WTC11 (cell line): ENCODE results near the gene TACO1. TPM values are rescaled to one million over a fixed set of nuclear protein-coding genes. Genes with fewer than 3 reads are reported as not detected.

ENCODE experiments used
- ATAC-seq: fragments of 200-7000 bp; cut with Tn5 transposase; 2 replicates; pipeline ENCODE4 v1.10.0; 2021; ENCODE audit warnings: mild to moderate bottlenecking, moderate library complexity
- CTCF ChIA-PET: fragments of 300-600 bp; sonication (Branson Sonifier 250); formaldehyde crosslinking; loops from one replicate; lab custom pipeline; 2021; ENCODE audit warnings: antibody characterized with exemption; lab: Charles Lee
- POLR2A ChIA-PET: fragments of 350-600 bp; sonication (Branson Sonifier 250); formaldehyde crosslinking; loops from one replicate; lab custom pipeline; 2021; ENCODE audit warnings: antibody characterized with exemption; lab: Charles Lee
- DNase-seq: peaks from one replicate; pipeline ENCODE4 v3.0.0; 2021; ENCODE audit warnings: low spot score
- H3K27ac Mint-ChIP-seq: 2 replicates; pipeline ENCODE4 v1.8.0; 2021; ENCODE audit warnings: mixed read lengths
- H3K27me3 Mint-ChIP-seq: 2 replicates; pipeline ENCODE4 v1.8.0; 2021; ENCODE audit warnings: low read depth, mild to moderate bottlenecking, moderate library complexity, mixed read lengths
- H3K36me3 Mint-ChIP-seq: 2 replicates; pipeline ENCODE4 v1.8.0; 2021; ENCODE audit warnings: mixed read lengths
- H3K4me1 Mint-ChIP-seq: 2 replicates; pipeline ENCODE4 v1.8.0; 2022; ENCODE audit warnings: mixed read lengths
- H3K4me3 Mint-ChIP-seq: 2 replicates; pipeline ENCODE4 v1.8.0; 2021; ENCODE audit warnings: mild to moderate bottlenecking, moderate library complexity, mixed read lengths
- H3K9me3 Mint-ChIP-seq: 2 replicates; pipeline ENCODE4 v1.8.0; 2021; ENCODE audit warnings: mixed read lengths
- CREB1 ChIP-seq: sonication (generic); formaldehyde crosslinking; IDR thresholded peaks from 2 replicates; pipeline ENCODE4 v1.8.0; 2023; ENCODE audit warnings: mild to moderate bottlenecking, missing genetic modification reagents
- HMGXB4 ChIP-seq: sonication (generic); formaldehyde crosslinking; IDR thresholded peaks from 2 replicates; pipeline ENCODE4 v1.8.1; 2023; ENCODE audit warnings: mild to moderate bottlenecking, moderate library complexity, missing genetic modification reagents
- MLX ChIP-seq: sonication (generic); formaldehyde crosslinking; IDR thresholded peaks from 2 replicates; pipeline ENCODE4 v1.8.1; 2023; ENCODE audit warnings: mild to moderate bottlenecking, missing genetic modification reagents, moderate library complexity
- NFE2L1 ChIP-seq: sonication (generic); formaldehyde crosslinking; IDR thresholded peaks from 2 replicates; pipeline ENCODE4 v1.8.1; 2023; ENCODE audit warnings: missing genetic modification reagents
- NR1H2 ChIP-seq: sonication (generic); formaldehyde crosslinking; IDR thresholded peaks from 2 replicates; pipeline ENCODE4 v1.9.0; 2021; ENCODE audit warnings: mild to moderate bottlenecking, moderate library complexity, missing genetic modification reagents
- NR2C2 ChIP-seq: sonication (generic); formaldehyde crosslinking; IDR thresholded peaks from 2 replicates; pipeline ENCODE4 v1.8.0; 2022; ENCODE audit warnings: mild to moderate bottlenecking, missing genetic modification reagents
- RORB ChIP-seq: fragments of 250-450 bp; sonication (Bioruptor Pico); IDR thresholded peaks from 2 replicates; pipeline ENCODE4 v1.9.0; 2021; ENCODE audit warnings: mild to moderate bottlenecking
- ZNF138 ChIP-seq: sonication (generic); formaldehyde crosslinking; conservative IDR thresholded peaks from 2 replicates; pipeline ENCODE4 v1.8.1; 2022; ENCODE audit warnings: mild to moderate bottlenecking, moderate library complexity, missing genetic modification reagents
- ZNF263 ChIP-seq: sonication (generic); formaldehyde crosslinking; IDR thresholded peaks from 2 replicates; pipeline ENCODE4 v1.8.1; 2022; ENCODE audit warnings: low read depth, mild to moderate bottlenecking, moderate library complexity, missing genetic modification reagents
- ZNF281 ChIP-seq: sonication (generic); formaldehyde crosslinking; IDR thresholded peaks from 2 replicates; pipeline ENCODE4 v1.8.0; 2023; ENCODE audit warnings: mild to moderate bottlenecking, missing genetic modification reagents
- ZNF425 ChIP-seq: fragments of 250-450 bp; sonication (Bioruptor Pico); conservative IDR thresholded peaks from 2 replicates; pipeline ENCODE4 v1.9.0; 2021; ENCODE audit warnings: mild to moderate bottlenecking
- ZNF512 ChIP-seq: sonication (generic); formaldehyde crosslinking; IDR thresholded peaks from 2 replicates; pipeline ENCODE4 v1.8.1; 2022; ENCODE audit warnings: missing genetic modification reagents, borderline replicate concordance
- ZNF671 ChIP-seq: fragments of 250-450 bp; sonication (Bioruptor Pico); IDR thresholded peaks from 2 replicates; pipeline ENCODE4 v1.8.0; 2021; ENCODE audit warnings: mild to moderate bottlenecking
- total RNA-seq: library from RNA; stranded (reverse); gene quantifications from 3 replicates; pipeline ENCODE4 v1.2.3, GENCODE V29; 2021
- TF ChIP-seq, protein P1 (sequence below): sonication (generic); formaldehyde crosslinking; conservative IDR thresholded peaks from 2 replicates; pipeline ENCODE4 v1.8.1; 2022; ENCODE audit warnings: mild to moderate bottlenecking, missing genetic modification reagents
- TF ChIP-seq, protein P2 (sequence below): sonication (generic); formaldehyde crosslinking; IDR thresholded peaks from 2 replicates; pipeline ENCODE4 v1.8.1; 2023; ENCODE audit warnings: mild to moderate bottlenecking, missing genetic modification reagents, borderline replicate concordance

TACO1 gene
- total RNA-seq, 1 experiment from 2014 or later, result 26.9 TPM

DNA sequence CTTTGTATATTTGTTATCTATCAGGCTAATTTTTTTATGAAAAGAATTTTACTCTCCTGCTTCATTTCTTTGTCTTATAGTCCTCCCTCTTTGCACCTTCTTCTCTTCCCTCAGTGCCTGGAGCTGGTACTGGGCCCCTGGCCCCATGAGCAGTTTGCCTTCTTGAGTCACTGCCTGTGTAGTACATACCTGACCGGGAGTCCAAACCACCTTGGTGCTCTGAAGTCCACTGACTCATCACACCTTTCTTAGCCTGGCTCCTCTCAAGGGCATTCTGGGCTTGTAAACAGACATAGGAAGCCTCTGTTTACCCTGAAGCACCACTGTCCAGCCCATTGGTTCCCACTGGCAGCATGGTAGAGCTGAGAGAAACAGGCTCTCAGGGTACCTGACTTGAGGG lies 11.0 kb upstream of the TACO1 start (continued):
- TF ChIP-seq MLX (no peak), NFE2L1 (CRISPR knock-in tag) (no peak)
- TF ChIP-seq, protein P1, sequence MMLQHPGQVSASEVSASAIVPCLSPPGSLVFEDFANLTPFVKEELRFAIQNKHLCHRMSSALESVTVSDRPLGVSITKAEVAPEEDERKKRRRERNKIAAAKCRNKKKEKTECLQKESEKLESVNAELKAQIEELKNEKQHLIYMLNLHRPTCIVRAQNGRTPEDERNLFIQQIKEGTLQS, result no peak

DNA sequence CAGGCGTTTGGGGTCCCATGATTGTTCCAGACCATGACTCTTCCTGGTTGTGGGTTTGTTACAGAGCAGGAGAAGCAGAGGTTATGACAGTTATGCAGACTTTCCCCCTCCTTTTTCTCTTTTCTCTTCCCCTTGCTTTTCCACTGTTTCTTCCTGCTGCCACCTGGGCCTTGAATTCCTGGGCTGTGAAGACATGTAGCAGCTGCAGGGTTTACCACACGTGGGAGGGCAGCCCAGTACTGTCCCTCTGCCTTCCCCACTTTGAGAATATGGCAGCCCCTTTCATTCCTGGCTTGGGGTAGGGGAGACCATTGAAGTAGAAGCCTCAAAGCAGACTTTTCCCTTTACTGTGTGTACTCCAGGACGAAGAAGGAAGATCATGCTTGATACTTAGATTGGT lies 7.9 kb upstream of the TACO1 start:
- no peak for ATAC-seq
- Mint-ChIP-seq H3K4me3 (no peak overlapping the region), H3K27me3 (no peaks in the 10 kb centered on the region), H3K27ac (no peak overlapping the region), H3K9me3 (no peaks in the 10 kb centered on the region), H3K36me3 (peaks cover 38% of the 10 kb centered on the region), H3K4me1 (no peaks in the 10 kb centered on the region)
- no peak for TF ChIP-seq ZNF281 (CRISPR knock-in tag)
- TF ChIP-seq NR1H2 (CRISPR knock-in tag), result no peak
- no peak for TF ChIP-seq NR2C2 (CRISPR knock-in tag)
- TF ChIP-seq ZNF138 (CRISPR knock-in tag), result no peak
- TF ChIP-seq ZNF671 (CRISPR knock-in tag), result no peak
- TF ChIP-seq HMGXB4 (CRISPR knock-in tag), result no peak
- TF ChIP-seq, protein P2, sequence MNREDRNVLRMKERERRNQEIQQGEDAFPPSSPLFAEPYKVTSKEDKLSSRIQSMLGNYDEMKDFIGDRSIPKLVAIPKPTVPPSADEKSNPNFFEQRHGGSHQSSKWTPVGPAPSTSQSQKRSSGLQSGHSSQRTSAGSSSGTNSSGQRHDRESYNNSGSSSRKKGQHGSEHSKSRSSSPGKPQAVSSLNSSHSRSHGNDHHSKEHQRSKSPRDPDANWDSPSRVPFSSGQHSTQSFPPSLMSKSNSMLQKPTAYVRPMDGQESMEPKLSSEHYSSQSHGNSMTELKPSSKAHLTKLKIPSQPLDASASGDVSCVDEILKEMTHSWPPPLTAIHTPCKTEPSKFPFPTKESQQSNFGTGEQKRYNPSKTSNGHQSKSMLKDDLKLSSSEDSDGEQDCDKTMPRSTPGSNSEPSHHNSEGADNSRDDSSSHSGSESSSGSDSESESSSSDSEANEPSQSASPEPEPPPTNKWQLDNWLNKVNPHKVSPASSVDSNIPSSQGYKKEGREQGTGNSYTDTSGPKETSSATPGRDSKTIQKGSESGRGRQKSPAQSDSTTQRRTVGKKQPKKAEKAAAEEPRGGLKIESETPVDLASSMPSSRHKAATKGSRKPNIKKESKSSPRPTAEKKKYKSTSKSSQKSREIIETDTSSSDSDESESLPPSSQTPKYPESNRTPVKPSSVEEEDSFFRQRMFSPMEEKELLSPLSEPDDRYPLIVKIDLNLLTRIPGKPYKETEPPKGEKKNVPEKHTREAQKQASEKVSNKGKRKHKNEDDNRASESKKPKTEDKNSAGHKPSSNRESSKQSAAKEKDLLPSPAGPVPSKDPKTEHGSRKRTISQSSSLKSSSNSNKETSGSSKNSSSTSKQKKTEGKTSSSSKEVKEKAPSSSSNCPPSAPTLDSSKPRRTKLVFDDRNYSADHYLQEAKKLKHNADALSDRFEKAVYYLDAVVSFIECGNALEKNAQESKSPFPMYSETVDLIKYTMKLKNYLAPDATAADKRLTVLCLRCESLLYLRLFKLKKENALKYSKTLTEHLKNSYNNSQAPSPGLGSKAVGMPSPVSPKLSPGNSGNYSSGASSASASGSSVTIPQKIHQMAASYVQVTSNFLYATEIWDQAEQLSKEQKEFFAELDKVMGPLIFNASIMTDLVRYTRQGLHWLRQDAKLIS (CRISPR knock-in tag), result no peak
- TF ChIP-seq CREB1 (CRISPR knock-in tag), result no peak
- TF ChIP-seq ZNF263 (CRISPR knock-in tag), result no peak
- DNase-seq, result no peak
- ChIA-PET POLR2A (no interaction called here), CTCF (interaction anchor here (1.0 to 1.6 kb wide), 3 partner anchors 20 to 167 kb away, joined by 3 to 6 read pairs (median 5); partner anchors contain the start of gene KCNH6)

GRCh38 chr17:63595132-63595531 lies 5.6 kb upstream of the TACO1 start:
- Mint-ChIP-seq H3K4me1 (no peaks in the 10 kb centered on the region), H3K9me3 (no peaks in the 10 kb centered on the region), H3K36me3 (peaks cover 20% of the 10 kb centered on the region), H3K4me3 (no peak overlapping the region), H3K27ac (peak overlapping the region; percentile 3; the same call in 1 of the 2 replicates), H3K27me3 (no peaks in the 10 kb centered on the region)
- ATAC-seq (no peak), DNase-seq (no peak)
- CTCF ChIA-PET, result interaction anchor here (1.5 kb wide), 1 partner anchor 17 kb away, joined by 3 read pairs; no protein-coding TSS in a partner anchor
- POLR2A ChIA-PET, result no interaction called here
- TF ChIP-seq ZNF425 (CRISPR knock-in tag) (no peak), ZNF512 (CRISPR knock-in tag) (no peak), RORB (CRISPR knock-in tag) (no peak)
